ENCODE data around the gene HNRNPCL1.

HNRNPCL1 gene

DNA sequence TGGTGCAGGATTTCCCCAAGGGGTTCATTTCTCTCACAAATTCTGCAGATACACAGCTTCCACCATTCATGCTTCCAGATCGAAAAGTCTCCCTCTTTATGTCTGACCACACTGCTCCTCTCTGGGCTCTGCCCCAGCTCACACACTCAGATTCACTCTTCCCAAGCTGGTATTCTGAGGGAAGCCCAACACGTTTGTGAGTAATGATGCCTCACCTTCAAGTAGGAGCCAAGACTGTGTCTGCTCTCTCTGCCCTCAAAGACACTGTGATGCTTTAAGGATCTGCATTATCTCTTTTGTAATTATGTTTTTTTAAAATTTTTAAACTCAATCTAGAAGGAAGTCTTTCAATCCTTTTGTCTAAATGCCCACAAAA, 37.1 kb downstream of the HNRNPCL1 start:
- Histone ChIP-seq H3K4me3 (no peak overlapping the region), H3K36me3 (no peaks in the 10 kb centered on the region), H4K20me1 (no peaks in the 10 kb centered on the region; a peak in 2 of 22 replicates), H3K27me3 (no peaks in the 10 kb centered on the region), H3K4me1 (no peaks in the 10 kb centered on the region), H3K9me3 (replicated peaks in 1 of 11) (no peaks in the 10 kb centered on the region), H3K9ac (no peak overlapping the region), H3K4me2 (no peak overlapping the region), H3K27ac (no peak overlapping the region)
- no peak for TF ChIP-seq Cebpa-rat (IDR thresholded peaks at IDR 0.05)

- Histone ChIP-seq H3K4me2 (0 out of 22 replicates have a peak overlapping the region, but pooled peaks of 1 of the 11 experiments have one; percentile 5), H3K9me3 (replicated peaks in 1 of 11) (no peaks in the 10 kb centered on the region), H3K4me3 (no peak overlapping the region), H3K36me3 (no peaks in the 10 kb centered on the region), H3K27ac (no peak overlapping the region), H3K27me3 (no peaks in the 10 kb centered on the region), H3K9ac (no peak overlapping the region), H4K20me1 (no peaks in the 10 kb centered on the region; a peak in 2 of 22 replicates), H3K4me1 (no peaks in the 10 kb centered on the region)
- TF ChIP-seq Cebpa-rat (IDR thresholded peaks at IDR 0.05), result no peak
These were observed 37.7 kb downstream of the HNRNPCL1 start for GRCh38 chr1:12810691-12811408.

GRCh38 chr1:12809933-12810332, 38.6 kb downstream of the HNRNPCL1 start:
- no peak overlapping the region for H3K4me2 ChIP-seq
- peaks cover 0 to 7% (median 2%) of the 10 kb centered on the region in 11 experiments; a peak in 11 of 22 replicates for H3K9me3 ChIP-seq (replicated peaks in 1 of 11)
- H3K27me3 ChIP-seq, result no peaks in the 10 kb centered on the region
- no peaks in the 10 kb centered on the region for H3K36me3 ChIP-seq
- no peaks in the 10 kb centered on the region; a peak in 2 of 22 replicates for H4K20me1 ChIP-seq
- TF ChIP-seq Cebpa-rat (IDR thresholded peaks at IDR 0.05), result no peak
- no peaks in the 10 kb centered on the region for H3K4me1 ChIP-seq
- H3K27ac ChIP-seq, result no peak overlapping the region
- no peak overlapping the region for H3K4me3 ChIP-seq
- H3K9ac ChIP-seq, result no peak overlapping the region

DNA sequence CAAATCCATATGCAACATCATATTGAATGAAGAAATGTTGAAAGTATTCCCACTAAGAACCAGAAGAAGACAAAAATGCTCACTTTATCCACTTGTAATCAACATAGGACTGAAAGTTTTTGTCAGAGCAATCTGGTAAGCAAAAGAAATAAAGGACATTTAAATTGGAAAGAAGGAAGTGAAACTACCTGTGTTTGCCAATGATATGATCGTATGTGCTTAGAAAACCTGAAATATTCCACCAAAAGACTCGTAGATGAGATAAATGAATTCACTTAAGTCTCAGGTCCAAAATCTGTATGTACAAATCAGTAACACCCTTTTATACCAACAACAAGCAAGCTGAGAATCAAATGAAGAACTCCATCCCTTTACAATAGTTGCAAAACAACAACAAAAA, 48.8 kb downstream of the HNRNPCL1 start:
- Histone ChIP-seq H3K36me3 (no peaks in the 10 kb centered on the region), H3K4me1 (no peaks in the 10 kb centered on the region), H3K9ac (no peak overlapping the region), H3K27me3 (no peaks in the 10 kb centered on the region), H3K4me2 (no peak overlapping the region), H4K20me1 (no peaks in the 10 kb centered on the region), H3K9me3 (replicated peaks in 1 of 11) (peaks cover 0 to 5% (median 3%) of the 10 kb centered on the region in 11 experiments; a peak in 10 of 22 replicates), H3K27ac (no peak overlapping the region), H3K4me3 (no peak overlapping the region)
- TF ChIP-seq Cebpa-rat (IDR thresholded peaks at IDR 0.05), result no peak

DNA sequence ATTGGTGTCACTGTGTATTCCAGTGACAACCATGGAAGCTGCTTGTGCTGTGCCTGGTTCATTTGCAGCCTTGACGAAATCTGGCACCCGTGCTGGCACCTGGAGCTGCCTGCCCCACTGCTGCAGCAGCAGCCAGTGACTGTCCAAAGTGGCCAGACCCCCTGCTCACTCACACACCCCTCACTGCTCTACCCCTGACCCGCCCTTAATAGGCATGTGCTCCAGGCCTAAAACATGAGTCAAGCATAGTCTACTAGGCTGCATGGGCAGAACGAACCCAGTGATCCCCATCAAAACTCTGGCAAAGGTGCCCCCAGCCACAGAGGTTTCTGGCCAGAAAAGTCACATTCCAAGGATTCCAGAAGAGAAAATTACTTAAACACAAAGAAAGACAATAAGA, 49.6 kb downstream of the HNRNPCL1 start:
- Histone ChIP-seq H3K27me3 (no peaks in the 10 kb centered on the region), H4K20me1 (no peaks in the 10 kb centered on the region), H3K4me2 (no peak overlapping the region), H3K4me1 (no peaks in the 10 kb centered on the region), H3K4me3 (no peak overlapping the region), H3K27ac (no peak overlapping the region), H3K9me3 (replicated peaks in 1 of 11) (no peaks in the 10 kb centered on the region), H3K36me3 (no peaks in the 10 kb centered on the region), H3K9ac (no peak overlapping the region)
- no peak for TF ChIP-seq Cebpa-rat (IDR thresholded peaks at IDR 0.05)
